Suprapubic skin (tissue), 4 donors: Measurements from ENCODE around the gene PRDM1. TPM values are rescaled to one million over a fixed set of nuclear protein-coding genes. Genes with fewer than 3 reads are reported as not detected.
"Not testable (repeated sequence)": the region's sequence is repeated elsewhere in the genome, so short reads cannot be mapped to it uniquely, and the experiment has no call there.

Experiments used
- DNase-seq, 2 donors: peaks; one replicate each; pipeline ENCODE4 v3.0.0-alpha.2; 2019; ENCODE audit warnings: low spot score in 2 of 2
- H3K27ac ChIP-seq: fragments of 200-600 bp; sonication (generic); one replicate; pipeline ENCODE4 v1.5.1; 2019
- H3K27me3 ChIP-seq: fragments of 200-600 bp; sonication (generic); one replicate; pipeline ENCODE4 v1.5.1; 2019
- H3K36me3 ChIP-seq: fragments of 200-600 bp; sonication (generic); one replicate; pipeline ENCODE4 v1.5.1; 2019
- H3K4me1 ChIP-seq: fragments of 200-600 bp; sonication (generic); one replicate; pipeline ENCODE4 v1.5.1; 2019
- H3K4me3 ChIP-seq: fragments of 200-600 bp; sonication (generic); one replicate; pipeline ENCODE4 v1.5.1; 2019; ENCODE audit warnings: mild to moderate bottlenecking
- H3K9me3 ChIP-seq: fragments of 200-600 bp; sonication (generic); one replicate; pipeline ENCODE4 v1.5.1; 2019
- CTCF ChIP-seq, 2 donors: fragments of 200-600 bp in 1 of 2; fragments of 450-650 bp in 1 of 2; sonication (generic) in 1 of 2; IDR thresholded peaks; one replicate each; pipeline ENCODE4 v1.5.1; 2016 to 2019; ENCODE audit warnings: antibody characterized with exemption in 2 of 2, mild to moderate bottlenecking in 1 of 2, moderate library complexity in 1 of 2
- EP300 ChIP-seq: sonication (generic); formaldehyde crosslinking; IDR thresholded peaks from one replicate; pipeline ENCODE4 v1.6.1; 2017; ENCODE audit warnings: antibody characterized with exemption
- POLR2A ChIP-seq, 2 donors: fragments of 450-650 bp; IDR thresholded peaks; one replicate each; pipeline ENCODE4 v1.6.1; 2017; ENCODE audit warnings: antibody characterized with exemption in 2 of 2, mild to moderate bottlenecking in 2 of 2, moderate library complexity in 2 of 2
- POLR2AphosphoS5 ChIP-seq, 3 donors: sonication (generic); formaldehyde crosslinking; IDR thresholded peaks; one replicate each; pipeline ENCODE4 v1.6.1; 2017; ENCODE audit warnings: antibody characterized with exemption in 3 of 3
- WGBS: methylation state at CpG from one replicate; pipeline ENCODE4 v1.1.5; 2018; 5-methylcytosine and 5-hydroxymethylcytosine counted together
- total RNA-seq, 4 donors: library from RNA; depleted of rRNA; stranded (reverse); fragments of >200 nt; gene quantifications; one replicate each; pipeline ENCODE4 v1.1.0, GENCODE V29; 2016

The PRDM1 gene
- total RNA-seq, 4 donors from 2014 or later: 10.9 to 47.7 (median 27.8) TPM

- no peak overlapping the region for H3K27ac ChIP-seq
- 71% methylated on average over 1 of the region's 2 CpGs for WGBS
- no peaks in the 10 kb centered on the region for H3K36me3 ChIP-seq
- H3K4me1 ChIP-seq: no peaks in the 10 kb centered on the region
- TF ChIP-seq POLR2A (IDR thresholded peaks at IDR 0.05) (no peak), CTCF (IDR thresholded peaks at IDR 0.05) (no peak), POLR2AphosphoS5 (IDR thresholded peaks at IDR 0.05) (no peak), EP300 (no peak)
- no peaks in the 10 kb centered on the region for H3K27me3 ChIP-seq
- DNase-seq: no peak
- H3K9me3 ChIP-seq: no peaks in the 10 kb centered on the region
- no peak overlapping the region for H3K4me3 ChIP-seq
These were observed 61.3 kb downstream of the PRDM1 start for GRCh38 chr6:106147476-106147875.

- no peaks in the 10 kb centered on the region for H3K36me3 ChIP-seq
- 93% methylated on average over 1 of the region's 1 CpG for WGBS
- H3K27ac ChIP-seq: no peak overlapping the region
- TF ChIP-seq POLR2AphosphoS5 (IDR thresholded peaks at IDR 0.05) (no peak), CTCF (IDR thresholded peaks at IDR 0.05) (no peak), EP300 (no peak), POLR2A (IDR thresholded peaks at IDR 0.05) (no peak)
- no peaks in the 10 kb centered on the region for H3K27me3 ChIP-seq
- no peaks in the 10 kb centered on the region for H3K4me1 ChIP-seq
- DNase-seq: no peak
- no peaks in the 10 kb centered on the region for H3K9me3 ChIP-seq
- H3K4me3 ChIP-seq: no peak overlapping the region
These were observed 63.4 kb downstream of the PRDM1 start for GRCh38 chr6:106149472-106150069.

- DNase-seq, H3K9me3 ChIP-seq, H3K27me3 ChIP-seq, H3K27ac ChIP-seq, H3K4me3 ChIP-seq, H3K4me1 ChIP-seq, H3K36me3 ChIP-seq: not testable (repeated sequence)
- 85% methylated on average over 3 of the region's 3 CpGs for WGBS
These were observed 66.3 kb downstream of the PRDM1 start for GRCh38 chr6:106152476-106152875.

GRCh38 chr6:106152952-106153351 lies 66.8 kb downstream of the PRDM1 start:
- H3K4me3 ChIP-seq: no peak overlapping the region
- no peaks in the 10 kb centered on the region for H3K27me3 ChIP-seq
- 80% methylated on average over 4 of the region's 4 CpGs for WGBS
- H3K27ac ChIP-seq: no peak overlapping the region
- no peaks in the 10 kb centered on the region for H3K4me1 ChIP-seq
- no peaks in the 10 kb centered on the region for H3K9me3 ChIP-seq
- H3K36me3 ChIP-seq: no peaks in the 10 kb centered on the region
- TF ChIP-seq POLR2AphosphoS5 (IDR thresholded peaks at IDR 0.05) (no peak), POLR2A (IDR thresholded peaks at IDR 0.05) (no peak), CTCF (IDR thresholded peaks at IDR 0.05) (no peak), EP300 (no peak)
- DNase-seq: no peak

GRCh38 chr6:106154326-106154725 lies 68.2 kb downstream of the PRDM1 start:
- no peak for DNase-seq
- 100% methylated on average over 8 of the region's 8 CpGs for WGBS

More at GRCh38 chr6:106154326-106154725, 68.2 kb downstream of the PRDM1 start:
- Histone ChIP-seq H3K9me3 (no peaks in the 10 kb centered on the region), H3K27me3 (no peaks in the 10 kb centered on the region), H3K4me3 (no peak overlapping the region), H3K4me1 (no peaks in the 10 kb centered on the region), H3K36me3 (no peaks in the 10 kb centered on the region), H3K27ac (no peak overlapping the region)
- no peak for TF ChIP-seq CTCF (IDR thresholded peaks at IDR 0.05)
- TF ChIP-seq POLR2A (IDR thresholded peaks at IDR 0.05): no peak
- TF ChIP-seq EP300: no peak
- TF ChIP-seq POLR2AphosphoS5 (IDR thresholded peaks at IDR 0.05): no peak
